Panc1 (cell line): ENCODE results near the gene TMEM240.

Experiments used
- CTCF ChIP-seq: fragments of 450-650 bp; IDR thresholded peaks from 2 replicates; pipeline ENCODE4 v1.5.1; 2017; ENCODE audit warnings: mild to moderate bottlenecking
- REST ChIP-seq, 2 experiments: IDR thresholded peaks; 2 replicates each; pipeline ENCODE4 v1.6.1; 2011 to 2012; ENCODE audit warnings: low read depth in 2 of 2, control low read depth in 1 of 2, low read length in 1 of 2, mild to moderate bottlenecking in 1 of 2, moderate library complexity in 1 of 2; ENCODE audit not compliant: insufficient read depth in 1 of 2

GRCh38 chr1:1565340-1565739 is 24.9 kb upstream of the TMEM240 start:
- TF ChIP-seq REST (IDR thresholded peaks at IDR 0.05; ENCODE audit: insufficient read depth in 1 of 2, low read depth in 2 of 2, low read length in 1 of 2) (no peak), CTCF (no peak)
